Loucy (cell line): ENCODE results near the gene MISP3.

Experiments
- CTCF ChIP-seq: fragments of 200-600 bp; sonication (generic); conservative IDR thresholded peaks from 2 replicates; pipeline ENCODE4 v1.5.1; 2014; ENCODE audit warnings: mild to moderate bottlenecking, antibody characterized with exemption, low read length
- EZH2phosphoT487 ChIP-seq: fragments of 200-600 bp; IDR thresholded peaks from 2 replicates; pipeline ENCODE4 v1.6.1; 2018; ENCODE audit warnings: antibody characterized with exemption, mild to moderate bottlenecking, moderate library complexity, borderline replicate concordance

GRCh38 chr19:14070268-14071050 lies 2.1 kb upstream of the MISP3 start:
- no peak for TF ChIP-seq CTCF
- TF ChIP-seq EZH2phosphoT487 = no peak
